Neural progenitor cell (in vitro differentiated cells): ENCODE data around the gene ABCC10.

Source experiments
- EZH2 ChIP-seq: fragments of 200-600 bp; sonication (generic); IDR thresholded peaks from 2 replicates; pipeline ENCODE4 v1.6.1; 2017; ENCODE audit warnings: antibody characterized with exemption, mild to moderate bottlenecking, moderate library complexity
- TF ChIP-seq, protein P1 (sequence below): fragments of 200-600 bp; sonication (generic); IDR thresholded peaks from 2 replicates; pipeline ENCODE4 v1.5.1; 2017; ENCODE audit warnings: antibody characterized with exemption, mild to moderate bottlenecking

DNA sequence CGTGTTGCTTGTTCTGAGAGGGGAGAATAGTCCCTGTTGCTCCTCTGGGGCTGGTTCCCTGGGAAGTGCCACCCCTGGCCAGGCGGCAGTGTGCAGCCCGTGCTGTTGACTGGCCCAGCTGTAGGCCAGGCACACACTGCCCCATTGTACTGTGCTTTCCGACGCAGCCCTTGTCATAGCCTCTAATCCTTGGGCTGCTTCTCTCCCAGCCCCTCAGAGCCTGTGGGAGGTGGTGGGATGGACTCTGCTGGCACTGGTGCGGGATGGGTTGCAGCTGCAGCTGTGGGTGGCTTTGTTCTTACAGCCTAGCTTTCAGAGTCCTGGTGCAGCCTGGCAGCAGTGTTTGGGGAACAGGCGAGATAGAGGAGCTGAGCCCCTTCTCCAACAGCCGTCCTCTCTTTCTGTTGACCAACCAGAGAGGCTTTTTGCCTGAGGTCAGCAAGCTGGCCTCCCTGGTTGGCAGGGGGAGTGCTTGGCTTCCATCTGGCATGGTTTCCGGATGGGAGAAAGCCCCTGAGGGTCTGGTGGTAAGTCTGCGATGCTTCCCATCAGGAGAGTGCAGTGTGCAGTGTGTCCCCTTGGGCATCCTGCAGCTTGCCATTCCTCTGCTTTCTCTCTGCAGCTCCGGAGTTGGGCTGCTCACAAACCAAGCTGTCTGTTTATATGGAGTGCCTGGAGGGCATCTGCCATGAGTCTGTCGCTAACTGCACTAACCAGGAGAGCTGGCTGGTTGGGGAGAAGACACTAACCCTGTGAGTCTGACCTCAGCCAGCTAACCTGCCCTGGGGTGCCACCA is 62.1 kb downstream of the ABCC10 start:
- TF ChIP-seq EZH2: no peak
- TF ChIP-seq, protein P1, sequence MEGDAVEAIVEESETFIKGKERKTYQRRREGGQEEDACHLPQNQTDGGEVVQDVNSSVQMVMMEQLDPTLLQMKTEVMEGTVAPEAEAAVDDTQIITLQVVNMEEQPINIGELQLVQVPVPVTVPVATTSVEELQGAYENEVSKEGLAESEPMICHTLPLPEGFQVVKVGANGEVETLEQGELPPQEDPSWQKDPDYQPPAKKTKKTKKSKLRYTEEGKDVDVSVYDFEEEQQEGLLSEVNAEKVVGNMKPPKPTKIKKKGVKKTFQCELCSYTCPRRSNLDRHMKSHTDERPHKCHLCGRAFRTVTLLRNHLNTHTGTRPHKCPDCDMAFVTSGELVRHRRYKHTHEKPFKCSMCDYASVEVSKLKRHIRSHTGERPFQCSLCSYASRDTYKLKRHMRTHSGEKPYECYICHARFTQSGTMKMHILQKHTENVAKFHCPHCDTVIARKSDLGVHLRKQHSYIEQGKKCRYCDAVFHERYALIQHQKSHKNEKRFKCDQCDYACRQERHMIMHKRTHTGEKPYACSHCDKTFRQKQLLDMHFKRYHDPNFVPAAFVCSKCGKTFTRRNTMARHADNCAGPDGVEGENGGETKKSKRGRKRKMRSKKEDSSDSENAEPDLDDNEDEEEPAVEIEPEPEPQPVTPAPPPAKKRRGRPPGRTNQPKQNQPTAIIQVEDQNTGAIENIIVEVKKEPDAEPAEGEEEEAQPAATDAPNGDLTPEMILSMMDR: no peak
